SU-DHL-6 (cell line): Measurements from ENCODE around the gene RBM4B.

Source experiments
- CTCF ChIP-seq: fragments of 200-600 bp; sonication (generic); IDR thresholded peaks from one replicate; pipeline ENCODE4 v1.5.1; 2017; ENCODE audit warnings: antibody characterized with exemption, mild to moderate bottlenecking, low read length, moderate library complexity; ENCODE audit not compliant: insufficient read depth, poor library complexity, severe bottlenecking
- EZH2phosphoT487 ChIP-seq: fragments of 200-600 bp; sonication (generic), shearing (Covaris generic); conservative IDR thresholded peaks from 2 replicates; pipeline ENCODE4 v1.6.1; 2018; ENCODE audit warnings: mild to moderate bottlenecking, antibody characterized with exemption, low read length, moderate library complexity, mixed read lengths

GRCh38 chr11:66619080-66619554 lies 58.6 kb downstream of the RBM4B start:
- TF ChIP-seq CTCF, result no peak
- TF ChIP-seq EZH2phosphoT487, result no peak
